Neural progenitor cell (in vitro differentiated cells): ENCODE results near the gene GPR3.

Experiments used
- EZH2 ChIP-seq: fragments of 200-600 bp; sonication (generic); IDR thresholded peaks from 2 replicates; pipeline ENCODE4 v1.6.1; 2017; ENCODE audit warnings: antibody characterized with exemption, mild to moderate bottlenecking, moderate library complexity
- EZH2phosphoT487 ChIP-seq: fragments of 200-600 bp; sonication (generic); IDR thresholded peaks from 2 replicates; pipeline ENCODE4 v1.6.1; 2017; ENCODE audit warnings: antibody characterized with exemption
- TF ChIP-seq, protein P1 (sequence below): fragments of 200-600 bp; sonication (generic); IDR thresholded peaks from 2 replicates; pipeline ENCODE4 v1.5.1; 2017; ENCODE audit warnings: antibody characterized with exemption, mild to moderate bottlenecking

DNA sequence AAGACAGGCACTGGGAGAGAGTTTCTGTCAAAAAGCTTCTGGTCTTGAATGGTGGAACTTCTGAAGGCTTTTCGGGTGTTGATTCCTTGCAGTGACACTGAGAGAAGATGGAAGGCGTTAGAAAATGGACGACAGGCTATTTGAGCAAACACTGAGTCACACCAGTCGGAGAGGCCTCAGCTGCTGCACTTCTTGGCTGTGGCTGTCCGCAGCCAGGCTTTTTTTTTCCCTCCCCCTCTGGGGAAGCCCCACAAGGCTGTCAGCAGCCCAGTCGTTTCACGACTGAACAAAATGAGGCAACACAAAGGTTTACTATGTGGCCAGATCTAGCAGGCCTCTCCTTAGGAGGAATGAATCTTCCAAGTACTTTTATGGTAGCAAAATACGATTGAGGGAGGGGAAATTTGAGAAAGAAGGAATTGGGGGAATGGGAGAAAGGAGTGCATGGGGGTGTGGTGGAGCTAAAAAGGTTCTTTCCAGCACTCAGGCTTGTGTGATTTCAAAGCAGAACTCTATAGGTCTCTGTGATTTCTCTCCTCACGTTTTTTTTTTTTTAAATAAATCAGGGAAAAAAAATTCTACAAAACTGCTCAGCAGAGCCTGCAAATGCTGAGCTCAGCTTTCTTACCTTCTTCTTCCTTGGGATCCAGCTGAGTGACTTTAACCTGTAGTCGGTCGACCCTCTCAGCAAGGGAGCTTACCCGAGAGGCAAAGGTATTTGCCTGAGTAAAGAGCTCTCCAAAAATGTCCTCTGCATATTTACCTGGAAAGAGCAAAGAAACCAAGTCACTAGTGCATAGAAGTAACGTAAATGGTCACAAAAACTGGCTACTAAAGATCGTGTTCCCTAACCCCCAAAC lies 26.1 kb downstream of the GPR3 start:
- TF ChIP-seq, protein P1, sequence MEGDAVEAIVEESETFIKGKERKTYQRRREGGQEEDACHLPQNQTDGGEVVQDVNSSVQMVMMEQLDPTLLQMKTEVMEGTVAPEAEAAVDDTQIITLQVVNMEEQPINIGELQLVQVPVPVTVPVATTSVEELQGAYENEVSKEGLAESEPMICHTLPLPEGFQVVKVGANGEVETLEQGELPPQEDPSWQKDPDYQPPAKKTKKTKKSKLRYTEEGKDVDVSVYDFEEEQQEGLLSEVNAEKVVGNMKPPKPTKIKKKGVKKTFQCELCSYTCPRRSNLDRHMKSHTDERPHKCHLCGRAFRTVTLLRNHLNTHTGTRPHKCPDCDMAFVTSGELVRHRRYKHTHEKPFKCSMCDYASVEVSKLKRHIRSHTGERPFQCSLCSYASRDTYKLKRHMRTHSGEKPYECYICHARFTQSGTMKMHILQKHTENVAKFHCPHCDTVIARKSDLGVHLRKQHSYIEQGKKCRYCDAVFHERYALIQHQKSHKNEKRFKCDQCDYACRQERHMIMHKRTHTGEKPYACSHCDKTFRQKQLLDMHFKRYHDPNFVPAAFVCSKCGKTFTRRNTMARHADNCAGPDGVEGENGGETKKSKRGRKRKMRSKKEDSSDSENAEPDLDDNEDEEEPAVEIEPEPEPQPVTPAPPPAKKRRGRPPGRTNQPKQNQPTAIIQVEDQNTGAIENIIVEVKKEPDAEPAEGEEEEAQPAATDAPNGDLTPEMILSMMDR = no peak
- TF ChIP-seq EZH2phosphoT487 = no peak
- no peak for TF ChIP-seq EZH2
